Ishikawa (cell line): Measurements from ENCODE around the gene PARN.
A peak's percentile ranks its signal among the peaks of the same experiment; 100 is the strongest.

ENCODE experiments used
- CEBPB ChIP-seq: IDR thresholded peaks from 2 replicates; pipeline ENCODE4 v1.6.1; 2012
- CREB1 ChIP-seq: IDR thresholded peaks from 2 replicates; pipeline ENCODE4 v1.6.1; 2012; ENCODE audit warnings: low read depth
- EGR1 ChIP-seq: IDR thresholded peaks from 2 replicates; pipeline ENCODE4 v1.6.1; 2012
- EP300 ChIP-seq: IDR thresholded peaks from 2 replicates; pipeline ENCODE4 v1.6.1; 2012; ENCODE audit warnings: borderline replicate concordance
- FOXM1 ChIP-seq: IDR thresholded peaks from 2 replicates; pipeline ENCODE4 v1.6.1; 2012; ENCODE audit warnings: low read depth, borderline replicate concordance
- MAX ChIP-seq: IDR thresholded peaks from 2 replicates; pipeline ENCODE4 v1.6.1; 2012
- NFIC ChIP-seq: IDR thresholded peaks from 2 replicates; pipeline ENCODE4 v1.6.1; 2012
- RAD21 ChIP-seq: IDR thresholded peaks from 2 replicates; pipeline ENCODE4 v1.6.1; 2012; ENCODE audit warnings: low read depth
- REST ChIP-seq: IDR thresholded peaks from 2 replicates; pipeline ENCODE4 v1.6.1; 2012; ENCODE audit warnings: low read depth, mild to moderate bottlenecking
- TAF1 ChIP-seq: IDR thresholded peaks from 2 replicates; pipeline ENCODE4 v1.6.1; 2012; ENCODE audit warnings: low read depth, mild to moderate bottlenecking
- TCF12 ChIP-seq: IDR thresholded peaks from 2 replicates; pipeline ENCODE4 v1.6.1; 2012; ENCODE audit warnings: low read depth
- TEAD4 ChIP-seq: IDR thresholded peaks from 2 replicates; pipeline ENCODE4 v1.6.1; 2012
- USF1 ChIP-seq: IDR thresholded peaks from 2 replicates; pipeline ENCODE4 v1.6.1; 2012
- YY1 ChIP-seq: IDR thresholded peaks from 2 replicates; pipeline ENCODE4 v1.6.1; 2012; ENCODE audit warnings: low read depth
- ZBTB7A ChIP-seq: IDR thresholded peaks from 2 replicates; pipeline ENCODE4 v1.6.1; 2012; ENCODE audit warnings: low read depth

PARN gene

GRCh38 chr16:14485121-14485551, 144.9 kb downstream of the PARN start:
- TF ChIP-seq REST (no peak), NFIC (no peak), USF1 (no peak), FOXM1 (no peak), CEBPB (no peak), EGR1 (no peak), RAD21 (no peak), CREB1 (no peak), TEAD4 (peak; percentile 81), ZBTB7A (no peak), MAX (peak; percentile 43; the same call in 1 of the 2 replicates), TCF12 (no peak), TAF1 (no peak), EP300 (peak; percentile 49; the same call in 1 of the 2 replicates), YY1 (no peak)

- TF ChIP-seq RAD21 (no peak), YY1 (no peak), EGR1 (no peak), CREB1 (no peak), ZBTB7A (no peak), NFIC (no peak), REST (no peak), EP300 (no peak), USF1 (no peak), TEAD4 (no peak)
Measured at GRCh38 chr16:14483819-14484385, 146.2 kb downstream of the PARN start.

- TF ChIP-seq USF1 = no peak
- TF ChIP-seq RAD21 = no peak
- no peak for TF ChIP-seq ZBTB7A
- no peak for TF ChIP-seq EP300
- no peak for TF ChIP-seq REST
- no peak for TF ChIP-seq YY1
- TF ChIP-seq CEBPB = no peak
- no peak for TF ChIP-seq TCF12
- no peak for TF ChIP-seq TEAD4
Measured at GRCh38 chr16:14476183-14476582, 153.9 kb downstream of the PARN start.

- no peak for TF ChIP-seq USF1
Measured at GRCh38 chr16:14475370-14476139, 154.5 kb downstream of the PARN start.
